H9 (cell line): ENCODE results near the gene TSPAN2. TPM values are rescaled to one million over a fixed set of nuclear protein-coding genes. Genes with fewer than 3 reads are reported as not detected.

Source experiments
- DNase-seq: peaks from one replicate; pipeline ENCODE4 v3.0.0-alpha.2; 2017
- H2AFZ ChIP-seq: one replicate; pipeline ENCODE4 v1.6.1; 2013; ENCODE audit warnings: mild to moderate bottlenecking, low read length, control low read depth, moderate library complexity
- H2AK5ac ChIP-seq: 2 replicates; pipeline ENCODE4 v1.6.1; 2013; ENCODE audit warnings: low read length, control low read depth, mixed read lengths; ENCODE audit not compliant: insufficient read length
- H2BK120ac ChIP-seq: one replicate; pipeline ENCODE4 v1.6.1; 2013; ENCODE audit warnings: low read depth, mild to moderate bottlenecking, low read length, control low read depth, inconsistent platforms; ENCODE audit not compliant: poor library complexity, severe bottlenecking
- H2BK12ac ChIP-seq: 2 replicates; pipeline ENCODE4 v1.6.1; 2013; ENCODE audit warnings: low read length, control low read depth, mixed read lengths, low read depth; ENCODE audit not compliant: insufficient read length
- H2BK15ac ChIP-seq: 2 replicates; pipeline ENCODE4 v1.6.1; 2013; ENCODE audit warnings: low read depth, low read length, control low read depth
- H2BK20ac ChIP-seq: one replicate; pipeline ENCODE4 v1.6.1; 2013; ENCODE audit warnings: low read depth, mild to moderate bottlenecking, low read length, control low read depth, inconsistent platforms; ENCODE audit not compliant: poor library complexity, severe bottlenecking
- H2BK5ac ChIP-seq: 2 replicates; pipeline ENCODE4 v1.6.1; 2013; ENCODE audit warnings: low read length, control low read depth, mixed read lengths; ENCODE audit not compliant: insufficient read length
- H3K14ac ChIP-seq: 2 replicates; pipeline ENCODE4 v1.6.1; 2013; ENCODE audit warnings: low read length, control low read depth; ENCODE audit not compliant: insufficient read depth
- H3K18ac ChIP-seq: 2 replicates; pipeline ENCODE4 v1.6.1; 2013; ENCODE audit warnings: low read depth, mild to moderate bottlenecking, mixed read lengths, low read length, control low read depth; ENCODE audit not compliant: insufficient read length
- H3K23ac ChIP-seq: 2 replicates; pipeline ENCODE4 v1.6.1; 2013; ENCODE audit warnings: low read length, control low read depth, mixed read lengths, low read depth; ENCODE audit not compliant: insufficient read length
- H3K23me2 ChIP-seq: 2 replicates; pipeline ENCODE4 v1.6.1; 2013; ENCODE audit warnings: low read depth, mild to moderate bottlenecking, mixed read lengths, low read length, control low read depth; ENCODE audit not compliant: insufficient read length, poor library complexity, severe bottlenecking
- H3K27ac ChIP-seq: 2 replicates; pipeline ENCODE4 v1.5.1; 2013; ENCODE audit warnings: low read length, control low read depth, mixed read lengths, low read depth; ENCODE audit not compliant: insufficient read length
- H3K27me3 ChIP-seq: 2 replicates; pipeline ENCODE4 v1.6.1; 2013; ENCODE audit warnings: low read length, control low read depth, inconsistent platforms; ENCODE audit not compliant: insufficient read depth
- H3K4ac ChIP-seq: 2 replicates; pipeline ENCODE4 v1.6.1; 2013; ENCODE audit warnings: low read depth, mild to moderate bottlenecking, control low read depth, inconsistent platforms, low read length, moderate library complexity
- H3K4me1 ChIP-seq: 2 replicates; pipeline ENCODE4 v1.6.1; 2013; ENCODE audit warnings: low read length, control low read depth, inconsistent platforms; ENCODE audit not compliant: insufficient read depth
- H3K4me2 ChIP-seq: 2 replicates; pipeline ENCODE4 v1.6.1; 2013; ENCODE audit warnings: low read length, control low read depth, mixed read lengths; ENCODE audit not compliant: insufficient read length, insufficient read depth
- H3K56ac ChIP-seq: 2 replicates; pipeline ENCODE4 v1.6.1; 2013; ENCODE audit warnings: low read depth, mild to moderate bottlenecking, mixed read lengths, low read length, control low read depth; ENCODE audit not compliant: insufficient read length
- H3K79me1 ChIP-seq: 2 replicates; pipeline ENCODE4 v1.6.1; 2013; ENCODE audit warnings: low read depth, mild to moderate bottlenecking, moderate library complexity, low read length, control low read depth, inconsistent platforms; ENCODE audit not compliant: insufficient read depth, poor library complexity, severe bottlenecking
- H3K79me2 ChIP-seq: 2 replicates; pipeline ENCODE4 v1.6.1; 2013; ENCODE audit warnings: low read length, control low read depth, inconsistent platforms; ENCODE audit not compliant: insufficient read depth
- H3K9ac ChIP-seq: 2 replicates; pipeline ENCODE4 v1.6.1; 2013; ENCODE audit warnings: low read length, control low read depth, mixed read lengths; ENCODE audit not compliant: insufficient read length; ENCODE audit errors: extremely low read depth
- H3K9me3 ChIP-seq: one replicate; pipeline ENCODE4 v1.6.1; 2013; ENCODE audit warnings: low read depth, low read length, inconsistent platforms; ENCODE audit not compliant: control insufficient read depth
- H3T11ph ChIP-seq: one replicate; pipeline ENCODE4 v1.6.1; 2013; ENCODE audit warnings: mild to moderate bottlenecking, low read length, control low read depth, inconsistent platforms
- H4K20me1 ChIP-seq: one replicate; pipeline ENCODE4 v1.6.1; 2013; ENCODE audit not compliant: control insufficient read depth, insufficient read length, insufficient read depth
- H4K5ac ChIP-seq: 2 replicates; pipeline ENCODE4 v1.6.1; 2013; ENCODE audit warnings: low read depth, mild to moderate bottlenecking, mixed read lengths, low read length, control low read depth; ENCODE audit not compliant: insufficient read length
- H4K8ac ChIP-seq: replicated peaks from 2 replicates; pipeline ENCODE4 v1.6.1; 2013; ENCODE audit warnings: low read length, control low read depth, mixed read lengths, low read depth; ENCODE audit not compliant: insufficient read length
- H4K91ac ChIP-seq: 2 replicates; pipeline ENCODE4 v1.6.1; 2013; ENCODE audit warnings: low read depth, mild to moderate bottlenecking, moderate library complexity, mixed read lengths, low read length, control low read depth; ENCODE audit not compliant: insufficient read length
- H3K27ac Mint-ChIP-seq, 3 experiments: 2 replicates in 2 of 3; 3 replicates in 1 of 3; pipeline ENCODE4 v1.8.0; 2020 to 2021; ENCODE audit warnings: mixed read lengths in 3 of 3, mild to moderate bottlenecking in 1 of 3, moderate library complexity in 1 of 3
- H3K27me3 Mint-ChIP-seq: 2 replicates; pipeline ENCODE4 v1.8.0; 2021; ENCODE audit warnings: low read depth, mild to moderate bottlenecking, moderate library complexity, mixed read lengths
- H3K36me3 Mint-ChIP-seq, 3 experiments: 2 replicates in 2 of 3; 3 replicates in 1 of 3; pipeline ENCODE4 v1.8.0; 2020 to 2021; ENCODE audit warnings: low read depth in 3 of 3, mixed read lengths in 3 of 3; ENCODE audit not compliant: insufficient read depth in 1 of 3
- H3K4me1 Mint-ChIP-seq, 2 experiments: 2 replicates each; pipeline ENCODE4 v1.8.0; 2020; ENCODE audit warnings: mixed read lengths in 2 of 2
- H3K4me3 Mint-ChIP-seq, 2 experiments: 2 replicates in 1 of 2; 3 replicates in 1 of 2; pipeline ENCODE4 v1.8.0; 2020 to 2021; ENCODE audit warnings: mild to moderate bottlenecking in 2 of 2, mixed read lengths in 2 of 2, moderate library complexity in 1 of 2
- H3K9me3 Mint-ChIP-seq, 2 experiments: 2 replicates in 1 of 2; 3 replicates in 1 of 2; pipeline ENCODE4 v1.8.0; 2020; ENCODE audit warnings: mild to moderate bottlenecking in 2 of 2, mixed read lengths in 2 of 2, moderate library complexity in 1 of 2
- CTCF ChIP-seq: fragments of 200-600 bp; sonication (generic); conservative IDR thresholded peaks from 3 replicates; pipeline ENCODE4 v1.8.0; 2021; ENCODE audit warnings: antibody characterized with exemption, mild to moderate bottlenecking
- WGBS: extraction: QIAGEN DNeasy Blood & Tissue Kit; methylation state at CpG from one replicate; pipeline ENCODE4 v1.1.7; 2013; ENCODE audit warnings: missing lambda C conversion rate, low lambda C conversion rate, mixed read lengths; ENCODE audit not compliant: insufficient read length; ENCODE audit errors: extremely low coverage; 5-methylcytosine and 5-hydroxymethylcytosine counted together
- long read RNA-seq: library from polyadenylated mRNA; unstranded; transcript quantifications from one replicate; pipeline ENCODE4 v2.0.0, GENCODE V29; 2020
- total RNA-seq: library from RNA; stranded (reverse); gene quantifications from 2 replicates; pipeline ENCODE4 v1.2.1, GENCODE V29; 2021

The TSPAN2 gene
- 9.4 and 10.8 TPM in 2 replicates for total RNA-seq
- long read RNA-seq, transcript TSPAN2-202 (8 exons, 3,177 nt): major isoform, 52 of 66 reads
- long read RNA-seq, partial matches to known transcripts: 1 of 66 reads
- long read RNA-seq, other reads (novel, unspliced or antisense): 12 of 66 reads

GRCh38 chr1:115089420-115090185 lies at the start of gene TSPAN2:
TSS of gene TSPAN2 (minus strand) at chr1:115089503. CDS start at chr1:115089432, 71 bp downstream.
- Histone ChIP-seq H3T11ph (peak within 1 kb of the TSS; percentile 91), H4K8ac (no peak within 1 kb of the TSS), H3K79me1 (no peaks in the 10 kb centered on the region), H4K91ac (no peak within 1 kb of the TSS), H3K14ac (peak within 1 kb of the TSS; percentile 100), H2BK5ac (no peak within 1 kb of the TSS), H3K79me2 (no peaks in the 10 kb centered on the region), H2BK12ac (peak within 1 kb of the TSS; percentile 89), H3K9ac (peak within 1 kb of the TSS; percentile 84), H3K27ac (no peak within 1 kb of the TSS), H3K27me3 (no peaks in the 10 kb centered on the region), H3K18ac (peak within 1 kb of the TSS; percentile 100), H4K20me1 (no peaks in the 10 kb centered on the region), H2BK15ac (no peak within 1 kb of the TSS), H3K9me3 (no peaks in the 10 kb centered on the region), H2AFZ (no peak within 1 kb of the TSS), H2BK20ac (peak within 1 kb of the TSS; percentile 83), H4K5ac (no peak within 1 kb of the TSS), H3K23ac (no peak within 1 kb of the TSS), H3K56ac (no peak within 1 kb of the TSS), H3K4me2 (peak within 1 kb of the TSS; percentile 85), H3K4me1 (0 out of 2 replicates have a peak, but pooled peaks cover 1% of the 10 kb centered on the region), H3K4ac (peak within 1 kb of the TSS; percentile 76; the same call in 1 of the 2 replicates), H3K23me2 (peaks cover 10% of the 10 kb centered on the region), H2AK5ac (no peak within 1 kb of the TSS), H2BK120ac (peak within 1 kb of the TSS; percentile 94)
- H3K9me3 Mint-ChIP-seq: no peaks in the 10 kb centered on the region
- H3K36me3 Mint-ChIP-seq: no peaks in the 10 kb centered on the region; a peak in 1 of 7 replicates
- peak within 1 kb of the TSS in 2 of 3 experiments; percentile 97 to 98; a peak in 4 of 7 replicates for H3K27ac Mint-ChIP-seq
- H3K4me1 Mint-ChIP-seq: peaks cover 25 to 33% of the 10 kb centered on the region in 2 experiments
- peak; percentile 57 for TF ChIP-seq CTCF
- H3K4me3 Mint-ChIP-seq: peak within 1 kb of the TSS; percentile 90 to 97
- no CpG with 5 or more reads among the region's 68 CpGs for WGBS
- peaks cover 17% of the 10 kb centered on the region for H3K27me3 Mint-ChIP-seq
- peak; percentile 96 for DNase-seq
